Activated CD4-positive, alpha-beta T cell treated with anti-CD3 and anti-CD28 coated beads for 48 hours (primary cell): Measurements from ENCODE around the gene CTSE.
"Not testable (repeated sequence)": the region's sequence is repeated elsewhere in the genome, so short reads cannot be mapped to it uniquely, and the experiment has no call there.

Source experiments
- DNase-seq: peaks from one replicate; pipeline ENCODE4 v3.0.0-alpha.2; 2020

CTSE gene

GRCh38 chr1:206023695-206024094 lies at the start of gene CTSE:
Gene CTSE, minus strand, starts transcription at chr1:206023895. Its CDS starts 104 bp downstream, at chr1:206023791.
- no peak for DNase-seq

- DNase-seq: no peak
These were observed 47.1 kb upstream of the CTSE start for GRCh38 chr1:206070627-206071304.

- no peak for DNase-seq
These were observed 44.6 kb upstream of the CTSE start for GRCh38 chr1:206068314-206068713.

- DNase-seq: no peak
These were observed 44.0 kb upstream of the CTSE start for GRCh38 chr1:206067486-206068227.

GRCh38 chr1:206066479-206067171 lies 42.9 kb upstream of the CTSE start:
- no peak for DNase-seq

GRCh38 chr1:206065547-206066145 lies 42.0 kb upstream of the CTSE start:
- no peak for DNase-seq

GRCh38 chr1:206064501-206064900 lies 40.8 kb upstream of the CTSE start:
- DNase-seq: not testable (repeated sequence)

GRCh38 chr1:206064001-206064400 lies 40.3 kb upstream of the CTSE start:
- DNase-seq: not testable (repeated sequence)

- DNase-seq: no peak
These were observed 38.8 kb upstream of the CTSE start for GRCh38 chr1:206062464-206062863.

- no peak for DNase-seq
These were observed 37.1 kb upstream of the CTSE start for GRCh38 chr1:206060844-206061243.

GRCh38 chr1:206059355-206059915 lies 35.7 kb upstream of the CTSE start:
- DNase-seq: no peak

GRCh38 chr1:206058927-206059292 lies 35.2 kb upstream of the CTSE start:
- no peak for DNase-seq

- not testable (repeated sequence) for DNase-seq
These were observed 34.7 kb upstream of the CTSE start for GRCh38 chr1:206058289-206058926.

GRCh38 chr1:206055639-206056323 lies 32.1 kb upstream of the CTSE start:
- not testable (repeated sequence) for DNase-seq

- not testable (repeated sequence) for DNase-seq
These were observed 31.5 kb upstream of the CTSE start for GRCh38 chr1:206055069-206055625.

- not testable (repeated sequence) for DNase-seq
These were observed 29.9 kb upstream of the CTSE start for GRCh38 chr1:206053616-206054015.

GRCh38 chr1:206052919-206053610 lies 29.4 kb upstream of the CTSE start, which contains the start of gene RHEX:
Gene RHEX, plus strand, starts transcription at chr1:206053173. Its CDS starts 44,656 bp downstream, at chr1:206097829.
- peak; percentile 29 for DNase-seq

- DNase-seq: not testable (repeated sequence)
These were observed 28.7 kb upstream of the CTSE start for GRCh38 chr1:206052231-206052865.

- DNase-seq: peak; percentile 65
These were observed 27.1 kb upstream of the CTSE start for GRCh38 chr1:206050655-206051235.
